Suprapubic skin (tissue), 4 donors: ENCODE data around the gene PITX2.

Experiments used
- CTCF ChIP-seq, 2 donors: fragments of 200-600 bp in 1 of 2; fragments of 450-650 bp in 1 of 2; sonication (generic) in 1 of 2; IDR thresholded peaks; one replicate each; pipeline ENCODE4 v1.5.1; 2016 to 2019; ENCODE audit warnings: antibody characterized with exemption in 2 of 2, mild to moderate bottlenecking in 1 of 2, moderate library complexity in 1 of 2
- EP300 ChIP-seq: sonication (generic); formaldehyde crosslinking; IDR thresholded peaks from one replicate; pipeline ENCODE4 v1.6.1; 2017; ENCODE audit warnings: antibody characterized with exemption
- POLR2A ChIP-seq, 2 donors: fragments of 450-650 bp; IDR thresholded peaks; one replicate each; pipeline ENCODE4 v1.6.1; 2017; ENCODE audit warnings: antibody characterized with exemption in 2 of 2, mild to moderate bottlenecking in 2 of 2, moderate library complexity in 2 of 2
- POLR2AphosphoS5 ChIP-seq, 3 donors: sonication (generic); formaldehyde crosslinking; IDR thresholded peaks; one replicate each; pipeline ENCODE4 v1.6.1; 2017; ENCODE audit warnings: antibody characterized with exemption in 3 of 3

DNA sequence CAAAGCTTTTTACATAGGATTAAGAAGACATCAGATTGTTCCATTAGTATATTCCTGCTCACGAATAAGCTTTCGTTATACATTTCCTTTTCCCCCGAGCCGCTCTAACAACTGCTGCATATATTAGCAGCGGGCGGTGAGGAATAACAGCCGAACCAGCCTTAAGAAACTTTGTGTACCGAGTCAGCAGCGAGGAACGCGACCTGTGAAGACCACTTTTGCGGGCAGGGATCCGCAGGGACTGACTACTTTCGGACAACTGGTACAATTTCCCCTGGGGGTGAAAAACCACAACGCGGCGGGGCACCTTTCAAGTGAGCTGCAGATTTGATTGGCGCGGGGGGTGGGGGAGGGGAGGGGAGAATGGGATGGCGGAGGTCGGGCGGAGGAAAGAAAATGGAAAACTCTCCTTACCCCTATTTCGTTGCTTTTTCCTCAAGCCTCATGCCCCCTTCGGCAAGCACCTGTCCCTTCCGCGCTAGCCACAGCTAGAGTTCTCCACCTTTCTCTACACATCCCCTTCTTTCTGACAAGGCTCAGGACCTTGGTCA, 5.9 kb upstream of the PITX2 start:
- TF ChIP-seq CTCF (IDR thresholded peaks at IDR 0.05), result no peak
- TF ChIP-seq POLR2A (IDR thresholded peaks at IDR 0.05), result no peak
- TF ChIP-seq POLR2AphosphoS5 (IDR thresholded peaks at IDR 0.05), result no peak
- TF ChIP-seq EP300, result no peak
